NCI-H510A treated with DMSO at 0.1 percent for 48 hours (cell line): ENCODE data around the gene NMBR.
"Not testable (repeated sequence)": the region's sequence is repeated elsewhere in the genome, so short reads cannot be mapped to it uniquely, and the experiment has no call there.

Source experiments
- DNase-seq: peaks from one replicate; lab custom pipeline; 2025; lab: John Stamatoyannopoulos, UW

NMBR gene

GRCh38 chr6:142058551-142059290 lies 88.2 kb downstream of the NMBR start:
- no peak for DNase-seq

DNA sequence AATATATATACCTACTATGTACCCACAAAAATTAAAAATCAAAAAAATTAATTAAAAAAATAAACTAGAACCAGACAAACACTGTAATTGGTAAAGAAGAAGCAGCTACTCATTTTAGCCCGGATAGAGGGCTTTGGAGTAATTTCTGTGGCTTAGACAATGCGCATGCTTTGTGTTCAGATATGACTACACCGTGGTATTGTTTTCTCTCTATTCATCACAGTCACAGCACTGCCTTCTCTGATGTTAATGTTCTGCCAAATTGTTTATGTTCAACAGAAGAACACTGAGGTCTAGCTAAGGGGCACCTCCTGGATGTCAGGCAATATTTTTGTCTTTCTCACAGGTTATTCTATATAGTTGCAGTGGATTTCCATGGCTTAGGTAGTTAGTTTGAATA lies 91.7 kb downstream of the NMBR start:
- DNase-seq: no peak

GRCh38 chr6:142051404-142051803 lies 95.5 kb downstream of the NMBR start:
- no peak for DNase-seq

DNA sequence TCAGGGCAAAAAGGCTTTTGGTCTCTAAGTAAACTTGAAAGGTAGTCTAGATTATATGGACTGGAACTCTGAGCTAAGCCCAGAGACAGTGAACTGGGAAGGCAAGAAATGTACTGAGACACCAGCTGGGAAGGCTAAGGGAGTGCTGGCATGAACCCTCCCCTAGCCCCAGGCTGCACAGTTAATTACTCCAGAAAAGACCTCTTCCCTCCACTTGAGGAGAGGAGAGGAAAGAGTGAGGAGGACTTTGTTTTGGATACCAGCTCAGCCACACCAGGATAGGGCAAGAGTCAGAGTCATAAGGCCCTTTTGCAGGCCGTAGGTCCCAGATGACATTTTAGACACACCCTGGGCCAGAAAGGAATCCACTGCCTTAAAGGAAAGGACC lies 98.3 kb downstream of the NMBR start:
- no peak for DNase-seq

DNA sequence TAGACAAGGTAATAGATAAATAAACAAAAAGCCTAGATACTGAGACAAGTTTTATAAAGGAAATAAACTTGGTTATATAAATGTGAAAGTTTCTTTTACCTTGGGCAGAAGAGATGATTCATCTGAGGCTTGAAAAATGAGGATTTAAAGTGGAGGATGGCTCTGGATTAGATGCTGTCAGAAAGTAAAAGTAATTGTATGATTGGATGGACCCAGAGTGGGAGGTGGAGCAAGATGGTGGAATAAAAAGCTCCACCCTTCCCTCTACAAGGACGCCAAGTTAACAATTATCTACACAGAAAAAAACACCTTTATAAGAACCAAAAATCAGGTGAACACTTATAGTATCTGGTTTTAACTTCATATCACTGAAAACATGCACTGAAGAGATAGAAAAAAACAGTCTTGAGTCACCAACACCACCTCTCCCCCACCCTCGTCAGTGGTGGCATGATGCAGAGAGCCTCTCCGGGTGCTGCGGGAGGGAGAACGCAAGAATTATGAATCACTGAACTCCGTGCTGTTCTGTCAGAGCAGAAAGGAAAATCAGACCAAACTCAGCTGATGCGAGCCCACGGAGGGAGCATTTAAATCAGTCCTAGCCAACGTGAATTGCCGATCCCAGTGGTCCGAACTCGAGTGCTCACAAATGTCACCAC lies 98.9 kb downstream of the NMBR start:
- no peak for DNase-seq

GRCh38 chr6:142045380-142046278 lies 101.3 kb downstream of the NMBR start:
- DNase-seq: no peak

DNA sequence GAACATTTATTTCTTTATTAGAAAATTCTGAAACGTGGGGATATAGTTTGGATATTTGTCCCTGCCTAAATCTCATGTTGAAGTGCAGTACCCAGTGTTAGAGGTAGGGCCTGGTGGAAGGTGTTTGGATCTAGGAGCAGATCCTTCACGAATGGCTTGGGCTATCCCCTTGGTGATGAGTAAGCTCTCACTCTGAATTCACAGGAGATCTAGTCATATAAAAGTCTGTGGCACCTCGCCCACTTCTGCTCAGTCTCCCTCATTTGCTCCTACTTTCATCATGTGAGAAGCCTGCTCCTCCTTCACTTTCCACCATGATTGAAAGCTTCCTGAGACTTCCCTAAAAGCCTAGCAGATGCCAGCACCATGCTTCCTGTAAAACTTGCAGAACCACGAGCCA lies 111.0 kb downstream of the NMBR start:
- DNase-seq: no peak

GRCh38 chr6:142031035-142031434 lies 115.9 kb downstream of the NMBR start:
- DNase-seq: no peak

- no peak for DNase-seq
Observed at GRCh38 chr6:142030115-142030619, 116.8 kb downstream of the NMBR start.

DNA sequence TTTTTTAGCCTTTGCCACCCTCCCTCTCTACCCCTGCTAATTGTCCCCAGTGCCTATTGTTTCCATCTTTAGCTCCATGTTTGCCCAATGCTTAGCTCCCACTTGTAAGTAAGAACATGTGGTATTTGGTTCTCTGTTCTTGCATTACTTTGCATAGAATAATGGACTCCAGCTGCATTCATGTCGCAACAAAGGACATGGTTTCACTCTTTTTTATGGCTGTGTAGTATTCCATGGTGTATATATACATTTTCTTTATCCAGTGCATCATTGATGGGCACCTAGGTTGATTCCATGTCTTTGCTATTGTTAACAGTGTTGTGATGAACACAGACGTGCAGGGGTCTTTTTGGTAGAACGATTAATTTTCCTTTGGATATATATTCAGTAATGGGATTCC lies 118.4 kb downstream of the NMBR start:
- DNase-seq: no peak

- DNase-seq: not testable (repeated sequence)
Observed at GRCh38 chr6:142027804-142028203, 119.1 kb downstream of the NMBR start.

DNA sequence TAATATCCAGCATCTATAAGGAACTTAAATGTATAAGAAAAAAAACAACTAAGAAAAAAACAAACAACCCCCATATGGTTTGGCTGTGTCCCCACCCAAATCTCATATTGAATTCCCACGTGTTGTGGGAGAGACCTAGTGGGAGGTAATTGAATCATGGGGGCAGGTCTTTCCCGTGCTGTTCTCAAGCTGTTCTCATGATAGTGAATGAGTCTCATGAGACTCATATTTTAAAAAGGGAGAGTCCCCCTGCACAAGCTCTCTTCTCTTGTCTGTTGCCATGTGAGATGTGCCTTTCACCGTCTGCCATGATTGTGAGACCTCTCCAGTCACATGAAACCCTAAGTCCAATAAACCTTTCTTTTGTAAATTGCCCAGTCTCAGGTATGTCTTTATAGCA lies 119.8 kb downstream of the NMBR start:
- DNase-seq: no peak

DNA sequence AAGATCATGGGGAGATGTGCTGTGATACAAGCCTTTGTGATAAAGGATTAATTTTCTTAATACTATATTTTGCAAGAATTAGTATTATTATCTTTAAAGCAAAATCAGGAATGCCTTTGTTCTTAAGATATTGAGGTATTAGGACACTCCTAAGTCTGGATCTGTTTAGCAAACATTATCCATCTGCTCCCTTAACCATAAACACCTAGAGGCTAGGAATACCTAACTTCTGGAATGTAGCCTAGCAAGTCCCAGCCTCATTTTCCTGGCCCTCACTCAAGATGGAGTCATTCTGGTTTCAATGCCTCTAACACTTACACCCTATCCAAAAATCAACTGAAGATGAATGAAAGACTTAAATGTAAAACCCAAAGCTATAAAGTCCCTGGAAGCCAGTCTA lies 120.5 kb downstream of the NMBR start:
- no peak for DNase-seq
